Peyer's patch (tissue), 4 donors: ENCODE results near the gene CACNB2. TPM values are rescaled to one million over a fixed set of nuclear protein-coding genes. Genes with fewer than 3 reads are reported as not detected.

Experiments
- DNase-seq, 3 donors: peaks; one replicate each; pipeline ENCODE4 v3.0.0-alpha.2; 2017 to 2019
- H3K27ac ChIP-seq, 4 donors: fragments of 200-600 bp; sonication (generic); one replicate each; pipeline ENCODE4 v1.5.1; 2016 to 2019
- H3K27me3 ChIP-seq, 2 donors: fragments of 200-600 bp; sonication (generic); one replicate each; pipeline ENCODE4 v1.5.1; 2019
- H3K36me3 ChIP-seq, 3 donors: fragments of 200-600 bp; sonication (generic); one replicate each; pipeline ENCODE4 v1.5.1; 2016 to 2019
- H3K4me1 ChIP-seq, 4 donors: fragments of 200-600 bp; sonication (generic); one replicate each; pipeline ENCODE4 v1.5.1; 2016 to 2019
- H3K4me3 ChIP-seq, 4 donors: fragments of 200-600 bp; sonication (generic); 1 replicate in 3 of 4; 2 replicates in 1 of 4; pipeline ENCODE4 v1.5.1; 2016 to 2019; ENCODE audit warnings: mild to moderate bottlenecking in 1 of 4
- H3K9me3 ChIP-seq, 4 donors: fragments of 200-600 bp; sonication (generic); one replicate each; pipeline ENCODE4 v1.5.1; 2016 to 2019; ENCODE audit warnings: mild to moderate bottlenecking in 1 of 4
- CTCF ChIP-seq, 6 experiments: fragments of 450-650 bp in 4 of 6; fragments of 200-600 bp in 2 of 6; sonication (generic) in 1 of 6; IDR thresholded peaks; one replicate each; pipeline ENCODE4 v1.5.1; 2017 to 2019; ENCODE audit warnings: antibody characterized with exemption in 6 of 6, mild to moderate bottlenecking in 3 of 6, moderate library complexity in 1 of 6
- POLR2A ChIP-seq, 2 donors: fragments of 450-650 bp; IDR thresholded peaks; one replicate each; pipeline ENCODE4 v1.5.1; 2017; ENCODE audit warnings: antibody characterized with exemption in 2 of 2, mild to moderate bottlenecking in 2 of 2, moderate library complexity in 2 of 2
- total RNA-seq, 4 donors: library from RNA; depleted of rRNA; stranded (reverse); fragments of >200 nt; gene quantifications; one replicate each; pipeline ENCODE4 v1.1.0, GENCODE V29; 2016

Gene CACNB2
- total RNA-seq, 4 donors from 2014 or later = 35.4 to 80.8 (median 48.2) TPM

GRCh38 chr10:18306031-18306430 is 165.8 kb downstream of the CACNB2 start:
- TF ChIP-seq CTCF (IDR thresholded peaks at IDR 0.05) (no peak), POLR2A (IDR thresholded peaks at IDR 0.05) (no peak)
- Histone ChIP-seq H3K4me3 (no peak overlapping the region), H3K27ac (no peak overlapping the region), H3K36me3 (no peaks in the 10 kb centered on the region), H3K4me1 (no peaks in the 10 kb centered on the region), H3K9me3 (no peaks in the 10 kb centered on the region), H3K27me3 (no peaks in the 10 kb centered on the region)
- no peak for DNase-seq

GRCh38 chr10:18308600-18308999 is 168.4 kb downstream of the CACNB2 start:
- DNase-seq = no peak
- Histone ChIP-seq H3K9me3 (no peaks in the 10 kb centered on the region), H3K4me1 (no peaks in the 10 kb centered on the region), H3K27me3 (no peaks in the 10 kb centered on the region), H3K27ac (no peak overlapping the region), H3K4me3 (no peak overlapping the region), H3K36me3 (no peaks in the 10 kb centered on the region)
- TF ChIP-seq CTCF (IDR thresholded peaks at IDR 0.05) = no peak
- no peak for TF ChIP-seq POLR2A (IDR thresholded peaks at IDR 0.05)

GRCh38 chr10:18310761-18311160 is 170.5 kb downstream of the CACNB2 start:
- no peak overlapping the region for H3K4me3 ChIP-seq
- no peaks in the 10 kb centered on the region for H3K27me3 ChIP-seq
- no peak for TF ChIP-seq POLR2A (IDR thresholded peaks at IDR 0.05)
- TF ChIP-seq CTCF (IDR thresholded peaks at IDR 0.05) = no peak
- no peaks in the 10 kb centered on the region for H3K9me3 ChIP-seq
- no peak for DNase-seq
- no peaks in the 10 kb centered on the region for H3K4me1 ChIP-seq
- H3K36me3 ChIP-seq = no peaks in the 10 kb centered on the region
- H3K27ac ChIP-seq = no peak overlapping the region

GRCh38 chr10:18312374-18313139 is 172.3 kb downstream of the CACNB2 start:
- Histone ChIP-seq H3K27me3 (no peaks in the 10 kb centered on the region), H3K27ac (no peak overlapping the region), H3K9me3 (no peaks in the 10 kb centered on the region), H3K4me3 (no peak overlapping the region), H3K4me1 (no peaks in the 10 kb centered on the region), H3K36me3 (no peaks in the 10 kb centered on the region)
- DNase-seq = no peak
- TF ChIP-seq POLR2A (IDR thresholded peaks at IDR 0.05) (no peak), CTCF (IDR thresholded peaks at IDR 0.05) (peak in 4 of 6 experiments; percentile 20 to 48 (median 41))

- Histone ChIP-seq H3K27ac (no peak overlapping the region), H3K4me1 (no peaks in the 10 kb centered on the region), H3K9me3 (no peaks in the 10 kb centered on the region), H3K36me3 (no peaks in the 10 kb centered on the region), H3K27me3 (no peaks in the 10 kb centered on the region), H3K4me3 (no peak overlapping the region)
- DNase-seq = no peak
- TF ChIP-seq POLR2A (IDR thresholded peaks at IDR 0.05) (no peak), CTCF (IDR thresholded peaks at IDR 0.05) (no peak)
Measured at GRCh38 chr10:18313140-18313530, 172.9 kb downstream of the CACNB2 start.
